Measurements from ENCODE around the gene FMN2.

GRCh38 chr1:240491796-240492195, 400.1 kb downstream of the FMN2 start:
- TF ChIP-seq CTCF (conservative IDR thresholded peaks at IDR 0.05) = no peak
- no peak for TF ChIP-seq ZFX (IDR thresholded peaks at IDR 0.05)
